SK-N-SH (cell line): ENCODE results near the gene WDR33. TPM values are rescaled to one million over a fixed set of nuclear protein-coding genes. Genes with fewer than 3 reads are reported as not detected.

Experiments used
- CTCF ChIA-PET: fragments of 300-600, 350-600 bp; formaldehyde crosslinking; extraction: SDS; loops from one replicate; lab custom pipeline; 2021; lab: Yijun Ruan, JAX
- POLR2A ChIA-PET: fragments of 350-600 bp; sonication (Branson Sonifier 250); formaldehyde crosslinking; extraction: SDS; loops from one replicate; lab custom pipeline; 2020; ENCODE audit warnings: antibody characterized with exemption, inconsistent platforms; lab: Yijun Ruan, JAX
- DNase-seq: peaks from one replicate; pipeline ENCODE4 v3.0.0; 2012
- H2AFZ ChIP-seq: fragments of 200-600 bp; sonication (generic); 2 replicates; pipeline ENCODE4 v1.8.1; 2016; ENCODE audit warnings: antibody characterized with exemption, mild to moderate bottlenecking, low read depth
- H3F3A ChIP-seq: fragments of 200-600 bp; sonication (generic); replicated peaks from 2 replicates; pipeline ENCODE3; 2016; ENCODE audit warnings: antibody characterized with exemption, mild to moderate bottlenecking; ENCODE audit not compliant: insufficient read depth
- H3K27ac ChIP-seq, 2 experiments: fragments of 200-500 bp in 1 of 2; fragments of 200-600 bp in 1 of 2; sonication (Bioruptor generic) in 1 of 2; sonication (generic), shearing (Covaris generic) in 1 of 2; 2 replicates each; pipeline versions ENCODE4 v1.5.1 to v1.6.1; 2014 to 2016; ENCODE audit warnings: low read depth in 2 of 2, inconsistent platforms in 1 of 2, low read length in 1 of 2, mild to moderate bottlenecking in 1 of 2, mixed read lengths in 1 of 2
- H3K27me3 ChIP-seq: fragments of 200-600 bp; sonication (generic), shearing (Covaris generic); 2 replicates; pipeline ENCODE4 v1.6.1; 2016; ENCODE audit warnings: mixed run types; ENCODE audit not compliant: insufficient read depth
- H3K36me3 ChIP-seq, 2 experiments: fragments of 200-500 bp in 1 of 2; fragments of 200-600 bp in 1 of 2; sonication (Bioruptor generic) in 1 of 2; sonication (generic) in 1 of 2; replicated peaks in 1 of 2; 2 replicates each; pipeline versions ENCODE3 to v1.5.1; 2014 to 2016; ENCODE audit warnings: low read length in 1 of 2, mild to moderate bottlenecking in 1 of 2; ENCODE audit not compliant: insufficient read depth in 2 of 2, control insufficient read depth in 1 of 2
- H3K4me1 ChIP-seq, 2 experiments: fragments of 200-500 bp in 1 of 2; fragments of 200-600 bp in 1 of 2; sonication (Bioruptor generic) in 1 of 2; sonication (generic), shearing (Covaris generic) in 1 of 2; 2 replicates each; pipeline versions ENCODE4 v1.5.1 to v1.6.1; 2014 to 2016; ENCODE audit warnings: low read depth in 1 of 2, low read length in 1 of 2, mixed run types in 1 of 2; ENCODE audit not compliant: insufficient read depth in 2 of 2, control insufficient read depth in 1 of 2
- H3K4me2 ChIP-seq: fragments of 200-600 bp; sonication (generic), shearing (Covaris generic); 2 replicates; pipeline ENCODE4 v1.6.1; 2017; ENCODE audit warnings: mixed run types
- H3K4me3 ChIP-seq, 2 experiments: fragments of 200-500 bp in 1 of 2; fragments of 200-600 bp in 1 of 2; sonication (Bioruptor generic) in 1 of 2; sonication (generic), shearing (Covaris generic) in 1 of 2; 2 replicates each; pipeline versions ENCODE4 v1.5.1 to v1.8.1; 2014 to 2016; ENCODE audit warnings: low read depth in 2 of 2, inconsistent platforms in 1 of 2, low read length in 1 of 2, mild to moderate bottlenecking in 1 of 2, mixed read lengths in 1 of 2, moderate library complexity in 1 of 2
- H3K79me2 ChIP-seq: fragments of 200-600 bp; sonication (generic); 2 replicates; pipeline ENCODE4 v1.8.1; 2017; ENCODE audit warnings: mild to moderate bottlenecking; ENCODE audit not compliant: insufficient read depth
- H3K9ac ChIP-seq: fragments of 200-600 bp; sonication (generic); 2 replicates; pipeline ENCODE4 v1.6.1; 2017; ENCODE audit warnings: mixed run types
- H3K9me2 ChIP-seq: fragments of 200-600 bp; sonication (generic); 2 replicates; pipeline ENCODE4 v1.6.1; 2017; ENCODE audit warnings: mixed run types
- H3K9me3 ChIP-seq: fragments of 200-600 bp; sonication (generic); 2 replicates; pipeline ENCODE4 v1.6.1; 2017; ENCODE audit warnings: mixed run types, mild to moderate bottlenecking, moderate library complexity
- H4K20me1 ChIP-seq: fragments of 200-600 bp; sonication (generic); 2 replicates; pipeline ENCODE4 v1.6.1; 2017; ENCODE audit warnings: mild to moderate bottlenecking, mixed run types; ENCODE audit not compliant: insufficient read depth
- CTCF ChIP-seq: fragments of 200-600 bp; sonication (generic); IDR thresholded peaks from 2 replicates; pipeline ENCODE4 v1.6.1; 2017; ENCODE audit warnings: antibody characterized with exemption, mild to moderate bottlenecking, moderate library complexity
- ELF1 ChIP-seq: IDR thresholded peaks from 2 replicates; pipeline ENCODE4 v1.4.0; 2012
- EP300 ChIP-seq, 2 experiments: IDR thresholded peaks; 2 replicates each; pipeline versions ENCODE4 v1.4.0 to v1.6.1; 2012; ENCODE audit warnings: borderline replicate concordance in 1 of 2, low read depth in 1 of 2, low read length in 1 of 2
- FOXJ3 ChIP-seq: sonication (generic); formaldehyde crosslinking; IDR thresholded peaks from 2 replicates; pipeline ENCODE4 v1.5.1; 2020; ENCODE audit warnings: mild to moderate bottlenecking, missing genetic modification reagents
- GABPA ChIP-seq: IDR thresholded peaks from 2 replicates; pipeline ENCODE4 v1.4.0; 2012; ENCODE audit warnings: low read depth, mild to moderate bottlenecking
- GATA2 ChIP-seq: sonication (generic); formaldehyde crosslinking; IDR thresholded peaks from 2 replicates; pipeline ENCODE4 v1.5.0; 2020; ENCODE audit warnings: mild to moderate bottlenecking, missing genetic modification reagents
- JUND ChIP-seq: IDR thresholded peaks from 2 replicates; pipeline ENCODE4 v1.4.0; 2012
- NFIC ChIP-seq: IDR thresholded peaks from 2 replicates; pipeline ENCODE4 v1.4.0; 2012; ENCODE audit warnings: borderline replicate concordance
- NRF1 ChIP-seq: IDR thresholded peaks from 2 replicates; pipeline ENCODE4 v1.6.1; 2012; ENCODE audit warnings: low read depth, mild to moderate bottlenecking, low read length
- POLR2AphosphoS5 ChIP-seq: IDR thresholded peaks from 2 replicates; pipeline ENCODE4 v1.6.1; 2012; ENCODE audit warnings: low read depth, low read length
- RAD21 ChIP-seq: IDR thresholded peaks from 2 replicates; pipeline ENCODE4 v1.6.1; 2012; ENCODE audit warnings: mild to moderate bottlenecking, low read length
- RCOR1 ChIP-seq: fragments of 150-350 bp; IDR thresholded peaks from 2 replicates; pipeline ENCODE4 v1.6.1; 2017; ENCODE audit warnings: antibody characterized with exemption, low read length
- REST ChIP-seq: IDR thresholded peaks from 2 replicates; pipeline ENCODE4 v1.6.1; 2012; ENCODE audit warnings: mild to moderate bottlenecking, low read depth, low read length, moderate library complexity
- RXRA ChIP-seq: IDR thresholded peaks from 2 replicates; pipeline ENCODE4 v1.4.0; 2012; ENCODE audit warnings: low read depth, mild to moderate bottlenecking, borderline replicate concordance
- SIN3A ChIP-seq: IDR thresholded peaks from 2 replicates; pipeline ENCODE4 v1.6.1; 2012; ENCODE audit warnings: low read depth, mild to moderate bottlenecking, low read length, moderate library complexity, borderline replicate concordance
- SMC3 ChIP-seq: IDR thresholded peaks from 2 replicates; pipeline ENCODE4 v1.6.1; 2012; ENCODE audit warnings: low read depth, low read length, improper control_type of control experiment
- TCF12 ChIP-seq: IDR thresholded peaks from 2 replicates; pipeline ENCODE4 v1.4.0; 2012
- TEAD4 ChIP-seq: IDR thresholded peaks from 2 replicates; pipeline ENCODE4 v1.4.0; 2012; ENCODE audit warnings: mild to moderate bottlenecking, borderline replicate concordance; ENCODE audit not compliant: insufficient read depth
- USF1 ChIP-seq: IDR thresholded peaks from 2 replicates; pipeline ENCODE4 v1.4.0; 2012; ENCODE audit warnings: low read depth, borderline replicate concordance
- USF2 ChIP-seq: fragments of 150-350 bp; IDR thresholded peaks from 2 replicates; pipeline ENCODE4 v1.6.1; 2017; ENCODE audit warnings: antibody characterized with exemption, low read length, low read depth, borderline replicate concordance
- YY1 ChIP-seq: IDR thresholded peaks from 2 replicates; pipeline ENCODE4 v1.4.0; 2012; ENCODE audit warnings: low read depth, mild to moderate bottlenecking
- WGBS: methylation state at CpG from one replicate; pipeline ENCODE4 v1.1.6; 2017; ENCODE audit warnings: low lambda C conversion rate; 5-methylcytosine and 5-hydroxymethylcytosine counted together
- polyA plus RNA-seq, 3 experiments: library from polyadenylated mRNA; depleted of rRNA; stranded (reverse); fragments of >200 nt; gene quantifications; 2 replicates each; pipeline ENCODE4 v1.2.3, GENCODE V29; 2012

WDR33 gene
- polyA plus RNA-seq, 1 of the 3 experiments (the other 2 are of a cell fraction), result 12.4 TPM

GRCh38 chr2:127762441-127762840, 48.5 kb downstream of the WDR33 start:
- H3K27ac ChIP-seq, result no peak overlapping the region
- H3F3A ChIP-seq, result peaks cover 6% of the 10 kb centered on the region
- peaks cover 71 to 80% of the 10 kb centered on the region in 2 experiments for H3K36me3 ChIP-seq
- H3K4me1 ChIP-seq, result no peaks in the 10 kb centered on the region
- WGBS, result 97% methylated on average over 6 of the region's 6 CpGs
- no peaks in the 10 kb centered on the region for H4K20me1 ChIP-seq
- no peak for TF ChIP-seq USF2
- no peak for TF ChIP-seq NRF1
- no peak for TF ChIP-seq TCF12
- no peak for TF ChIP-seq TEAD4
- no peak for TF ChIP-seq NFIC
- no peak for TF ChIP-seq YY1
- no peak for TF ChIP-seq RXRA
- no peak for TF ChIP-seq SMC3
- TF ChIP-seq ELF1, result no peak
- TF ChIP-seq EP300 (IDR thresholded peaks at IDR 0.05; ENCODE audit: borderline replicate concordance in 1 of 2, low read depth in 1 of 2, low read length in 1 of 2), result no peak
- H3K79me2 ChIP-seq, result peaks cover 18% of the 10 kb centered on the region; the same call in 1 of the 2 replicates
- no peak overlapping the region for H3K4me3 ChIP-seq
- no peak overlapping the region for H3K4me2 ChIP-seq
- H3K9ac ChIP-seq, result no peak overlapping the region
- ChIA-PET CTCF (no interaction called here), POLR2A (no interaction called here)
- no peak overlapping the region for H2AFZ ChIP-seq
- H3K9me2 ChIP-seq, result no peaks in the 10 kb centered on the region
- DNase-seq, result no peak
- H3K27me3 ChIP-seq, result no peaks in the 10 kb centered on the region
- H3K9me3 ChIP-seq, result no peaks in the 10 kb centered on the region

GRCh38 chr2:127759931-127760330, 51.0 kb downstream of the WDR33 start:
- peaks cover 0 to 4% of the 10 kb centered on the region in 2 experiments; a peak in 1 of 4 replicates for H3K4me1 ChIP-seq
- no peaks in the 10 kb centered on the region for H3K9me3 ChIP-seq
- H3K9me2 ChIP-seq, result no peaks in the 10 kb centered on the region
- H3K4me3 ChIP-seq, result no peak overlapping the region
- peaks cover 64 to 80% of the 10 kb centered on the region in 2 experiments for H3K36me3 ChIP-seq
- DNase-seq, result no peak
- H3K27me3 ChIP-seq, result no peaks in the 10 kb centered on the region
- H3K27ac ChIP-seq, result no peak overlapping the region
- no peaks in the 10 kb centered on the region for H3K79me2 ChIP-seq
- no peak overlapping the region for H3K4me2 ChIP-seq
- CTCF ChIA-PET, result interaction anchor here (1.2 kb wide), 1 partner anchor 161 kb away, joined by 3 read pairs; no protein-coding TSS in a partner anchor
- no peak for TF ChIP-seq GABPA
- TF ChIP-seq JUND, result no peak
- no peak for TF ChIP-seq GATA2
- no peak for TF ChIP-seq USF1
- TF ChIP-seq TEAD4, result no peak
- no peak for TF ChIP-seq SIN3A
- TF ChIP-seq EP300 (IDR thresholded peaks at IDR 0.05; ENCODE audit: borderline replicate concordance in 1 of 2, low read depth in 1 of 2, low read length in 1 of 2), result no peak
- no peak for TF ChIP-seq YY1
- no peak for TF ChIP-seq FOXJ3 (CRISPR knock-in tag)
- TF ChIP-seq CTCF, result no peak
- TF ChIP-seq REST, result no peak
- TF ChIP-seq RCOR1, result no peak
- no peak for TF ChIP-seq RAD21
- TF ChIP-seq POLR2AphosphoS5, result no peak
- no peak for TF ChIP-seq RXRA
- no peak overlapping the region for H3K9ac ChIP-seq
- H3F3A ChIP-seq, result no peaks in the 10 kb centered on the region
- no peak overlapping the region for H2AFZ ChIP-seq
- 96% methylated on average over 2 of the region's 2 CpGs for WGBS
- POLR2A ChIA-PET, result no interaction called here
- no peaks in the 10 kb centered on the region for H4K20me1 ChIP-seq
